Measurements from ENCODE around the gene PIGC.

The PIGC gene

DNA sequence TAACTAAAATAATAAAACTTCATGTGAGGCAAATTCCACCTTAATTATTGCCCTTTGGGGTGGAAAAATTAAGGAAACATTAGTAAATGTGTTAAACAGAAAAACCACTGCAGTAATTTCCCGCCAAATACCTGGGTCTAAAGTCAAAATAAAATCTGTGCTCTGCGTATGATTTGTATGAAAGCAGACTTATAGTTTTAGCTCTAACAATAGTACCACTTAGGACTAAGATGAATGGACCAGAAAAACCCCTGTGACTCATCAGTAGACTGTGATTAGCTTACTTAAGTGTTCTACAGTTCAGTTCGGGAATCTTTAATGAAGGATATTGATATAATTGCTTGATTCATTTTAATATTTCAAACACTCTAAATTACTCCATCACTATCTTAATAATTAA is 46.6 kb downstream of the PIGC start:
- Histone ChIP-seq H2BK12ac (ENCODE audit: low read length) (no peak overlapping the region), H3K79me1 (ENCODE audit: low read length) (peaks cover 9% of the 10 kb centered on the region), H3K79me2 (ENCODE audit: control insufficient read depth, insufficient read depth, low read length, poor library complexity) (no peaks in the 10 kb centered on the region), H3K27ac (ENCODE audit: low read depth, low read length) (no peak overlapping the region), H3K9me3 (ENCODE audit: insufficient read depth, low read depth, low read length) (no peaks in the 10 kb centered on the region), H3K23ac (ENCODE audit: low read length) (no peak overlapping the region), H4K91ac (ENCODE audit: low read depth, low read length) (no peak overlapping the region), H2BK5ac (ENCODE audit: low read depth, low read length, poor library complexity) (no peak overlapping the region), H3K4me2 (ENCODE audit: low read length) (no peak overlapping the region), H3K4ac (ENCODE audit: low read depth, low read length) (no peak overlapping the region), H2AK5ac (ENCODE audit: low read length) (no peak overlapping the region), H3K9ac (ENCODE audit: low read length) (no peak overlapping the region), H4K12ac (ENCODE audit: low read depth, low read length) (no peak overlapping the region), H3K14ac (ENCODE audit: low read length) (no peak overlapping the region), H4K8ac (ENCODE audit: low read depth, low read length) (no peak overlapping the region), H3K36me3 (ENCODE audit: control insufficient read depth in 1 of 2, insufficient read depth in 2 of 2, low read length in 2 of 2) (no peaks in the 10 kb centered on the region), H2AFZ (ENCODE audit: insufficient read depth, low read length, poor library complexity) (no peak overlapping the region), H3K4me3 (ENCODE audit: low read depth, low read length) (no peak overlapping the region), H3K18ac (ENCODE audit: low read length) (no peak overlapping the region), H2BK120ac (ENCODE audit: insufficient read depth, low read length, poor library complexity) (no peak overlapping the region), H3K4me1 (ENCODE audit: control insufficient read depth in 1 of 2, insufficient read depth in 2 of 2, low read length in 2 of 2) (peaks cover 0 to 8% of the 10 kb centered on the region in 2 experiments), H3K27me3 (ENCODE audit: insufficient read depth, low read length) (no peaks in the 10 kb centered on the region)
- no peak for DNase-seq
- no CpG with 5 or more reads among the region's 3 CpGs for whole genome bisulfite sequencing (ENCODE audit: extremely low coverage, insufficient coverage, insufficient read length)

DNA sequence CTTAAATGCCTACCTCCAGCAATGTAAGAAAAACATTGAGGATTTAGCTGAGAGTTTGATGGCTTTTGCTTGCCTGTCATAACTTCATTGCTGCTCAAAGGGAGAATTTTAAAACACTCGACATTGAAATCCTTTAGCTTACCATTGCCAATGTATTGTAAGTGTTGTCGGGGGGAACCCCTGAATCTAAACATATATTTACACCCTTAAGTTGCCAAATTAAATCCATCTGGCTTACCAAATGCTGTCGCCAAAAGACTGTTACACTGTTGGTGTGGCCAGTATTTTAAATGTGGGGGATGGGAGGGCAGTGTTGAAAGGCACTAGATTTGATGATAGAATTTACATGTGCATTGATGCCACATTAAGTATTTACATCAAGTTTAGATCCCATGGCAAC is 48.3 kb downstream of the PIGC start:
- H2AK5ac ChIP-seq (ENCODE audit: low read length): peak overlapping the region; percentile 56

GRCh38 chr1:172394811-172395210 is 49.1 kb downstream of the PIGC start:
- H3K9me3 ChIP-seq (ENCODE audit: insufficient read depth, low read depth, low read length): no peaks in the 10 kb centered on the region
- H2BK120ac ChIP-seq (ENCODE audit: insufficient read depth, low read length, poor library complexity): no peak overlapping the region
- peak overlapping the region; percentile 63 for H4K91ac ChIP-seq (ENCODE audit: low read depth, low read length)
- no peak overlapping the region for H3K23ac ChIP-seq (ENCODE audit: low read length)
- H3K36me3 ChIP-seq (ENCODE audit: control insufficient read depth in 1 of 2, insufficient read depth in 2 of 2, low read length in 2 of 2): no peaks in the 10 kb centered on the region
- peaks cover 3 to 18% of the 10 kb centered on the region in 2 experiments for H3K4me1 ChIP-seq (ENCODE audit: control insufficient read depth in 1 of 2, insufficient read depth in 2 of 2, low read length in 2 of 2)
- H4K12ac ChIP-seq (ENCODE audit: low read depth, low read length): no peak overlapping the region
- no peak overlapping the region for H2AK5ac ChIP-seq (ENCODE audit: low read length)
- no peak overlapping the region for H3K4me3 ChIP-seq (ENCODE audit: low read depth, low read length)
- H2BK12ac ChIP-seq (ENCODE audit: low read length): no peak overlapping the region
- H3K79me1 ChIP-seq (ENCODE audit: low read length): peaks cover 9% of the 10 kb centered on the region
- WGBS (ENCODE audit: extremely low coverage, insufficient coverage, insufficient read length): no CpG with 5 or more reads among the region's 5 CpGs
- H3K9ac ChIP-seq (ENCODE audit: low read length): no peak overlapping the region
- H3K4me2 ChIP-seq (ENCODE audit: low read length): no peak overlapping the region
- no peak overlapping the region for H3K14ac ChIP-seq (ENCODE audit: low read length)
- no peaks in the 10 kb centered on the region for H3K27me3 ChIP-seq (ENCODE audit: insufficient read depth, low read length)
- H3K4ac ChIP-seq (ENCODE audit: low read depth, low read length): no peak overlapping the region
- H2BK5ac ChIP-seq (ENCODE audit: low read depth, low read length, poor library complexity): no peak overlapping the region
- H4K8ac ChIP-seq (ENCODE audit: low read depth, low read length): no peak overlapping the region
- no peak for DNase-seq
- no peaks in the 10 kb centered on the region for H3K79me2 ChIP-seq (ENCODE audit: control insufficient read depth, insufficient read depth, low read length, poor library complexity)
- no peak overlapping the region for H3K27ac ChIP-seq (ENCODE audit: low read depth, low read length)
- H2AFZ ChIP-seq (ENCODE audit: insufficient read depth, low read length, poor library complexity): no peak overlapping the region
- no peak overlapping the region for H3K18ac ChIP-seq (ENCODE audit: low read length)

More for the DNA sequence above, 48.3 kb downstream of the PIGC start:
- H4K91ac ChIP-seq (ENCODE audit: low read depth, low read length): peak overlapping the region; percentile 43
- no peak overlapping the region for H2BK120ac ChIP-seq (ENCODE audit: insufficient read depth, low read length, poor library complexity)
- H3K36me3 ChIP-seq (ENCODE audit: control insufficient read depth in 1 of 2, insufficient read depth in 2 of 2, low read length in 2 of 2): no peaks in the 10 kb centered on the region
- H3K79me1 ChIP-seq (ENCODE audit: low read length): peaks cover 13% of the 10 kb centered on the region
- H4K8ac ChIP-seq (ENCODE audit: low read depth, low read length): no peak overlapping the region
- no peak overlapping the region for H4K12ac ChIP-seq (ENCODE audit: low read depth, low read length)
- no peak overlapping the region for H3K9ac ChIP-seq (ENCODE audit: low read length)
- H3K79me2 ChIP-seq (ENCODE audit: control insufficient read depth, insufficient read depth, low read length, poor library complexity): no peaks in the 10 kb centered on the region
- no peak overlapping the region for H3K14ac ChIP-seq (ENCODE audit: low read length)
- H3K4me1 ChIP-seq (ENCODE audit: control insufficient read depth in 1 of 2, insufficient read depth in 2 of 2, low read length in 2 of 2): peaks cover 0 to 14% of the 10 kb centered on the region in 2 experiments
- H3K18ac ChIP-seq (ENCODE audit: low read length): no peak overlapping the region
- H2BK12ac ChIP-seq (ENCODE audit: low read length): no peak overlapping the region
- H3K4me3 ChIP-seq (ENCODE audit: low read depth, low read length): no peak overlapping the region
- WGBS (ENCODE audit: extremely low coverage, insufficient coverage, insufficient read length): no CpG with 5 or more reads among the region's 3 CpGs
- no peak overlapping the region for H2AFZ ChIP-seq (ENCODE audit: insufficient read depth, low read length, poor library complexity)
- no peak for DNase-seq
- no peak overlapping the region for H3K27ac ChIP-seq (ENCODE audit: low read depth, low read length)
- H3K4ac ChIP-seq (ENCODE audit: low read depth, low read length): no peak overlapping the region
- no peaks in the 10 kb centered on the region for H3K9me3 ChIP-seq (ENCODE audit: insufficient read depth, low read depth, low read length)
- no peak overlapping the region for H2BK5ac ChIP-seq (ENCODE audit: low read depth, low read length, poor library complexity)
- no peak overlapping the region for H3K23ac ChIP-seq (ENCODE audit: low read length)
- H3K4me2 ChIP-seq (ENCODE audit: low read length): no peak overlapping the region
- no peaks in the 10 kb centered on the region for H3K27me3 ChIP-seq (ENCODE audit: insufficient read depth, low read length)

DNA sequence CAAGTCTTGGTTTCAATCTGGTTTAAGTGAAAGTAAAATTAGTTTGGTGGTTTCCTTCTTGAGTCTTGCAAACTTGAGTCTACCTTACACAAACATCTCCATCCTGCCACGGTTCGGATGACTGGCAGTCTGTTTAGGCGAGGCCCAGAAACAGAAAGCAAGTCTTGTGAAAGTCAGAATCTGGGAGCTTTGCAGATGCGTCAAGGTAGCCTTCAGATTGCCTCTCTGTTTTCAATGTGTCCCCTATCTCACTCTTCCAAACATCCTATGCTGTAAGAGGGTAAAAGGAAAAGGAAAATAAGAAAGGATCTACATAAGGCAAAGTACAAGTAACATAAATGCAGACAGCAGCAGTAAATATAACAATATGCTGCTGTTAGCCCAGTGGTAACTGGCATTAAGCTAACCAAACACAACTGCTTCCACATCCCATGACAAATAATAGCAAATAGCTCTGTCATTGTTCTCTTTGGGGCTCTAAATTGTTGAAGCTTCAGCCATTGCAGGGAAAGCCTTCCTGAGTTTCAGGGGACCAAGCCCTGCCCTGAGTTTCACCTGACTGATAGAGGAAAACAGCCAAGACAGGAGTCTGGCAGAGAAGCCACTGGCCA is 49.6 kb downstream of the PIGC start:
- Histone ChIP-seq H3K36me3 (ENCODE audit: control insufficient read depth in 1 of 2, insufficient read depth in 2 of 2, low read length in 2 of 2) (no peaks in the 10 kb centered on the region), H3K4me2 (ENCODE audit: low read length) (no peak overlapping the region)
- no CpG with 5 or more reads among the region's 4 CpGs for WGBS (ENCODE audit: extremely low coverage, insufficient coverage, insufficient read length)

More for the DNA sequence above, 49.6 kb downstream of the PIGC start:
- Histone ChIP-seq H2AFZ (ENCODE audit: insufficient read depth, low read length, poor library complexity) (no peak overlapping the region), H2AK5ac (ENCODE audit: low read length) (no peak overlapping the region), H2BK120ac (ENCODE audit: insufficient read depth, low read length, poor library complexity) (no peak overlapping the region), H3K9me3 (ENCODE audit: insufficient read depth, low read depth, low read length) (no peaks in the 10 kb centered on the region), H3K27ac (ENCODE audit: low read depth, low read length) (no peak overlapping the region), H3K9ac (ENCODE audit: low read length) (no peak overlapping the region), H3K23ac (ENCODE audit: low read length) (no peak overlapping the region), H4K91ac (ENCODE audit: low read depth, low read length) (peak overlapping the region; percentile 63), H3K79me2 (ENCODE audit: control insufficient read depth, insufficient read depth, low read length, poor library complexity) (no peaks in the 10 kb centered on the region), H4K8ac (ENCODE audit: low read depth, low read length) (peak overlapping the region; percentile 29), H3K18ac (ENCODE audit: low read length) (no peak overlapping the region), H3K4me3 (ENCODE audit: low read depth, low read length) (no peak overlapping the region), H2BK12ac (ENCODE audit: low read length) (no peak overlapping the region), H3K4ac (ENCODE audit: low read depth, low read length) (peak overlapping the region; percentile 22), H3K27me3 (ENCODE audit: insufficient read depth, low read length) (no peaks in the 10 kb centered on the region), H4K12ac (ENCODE audit: low read depth, low read length) (no peak overlapping the region), H3K4me1 (ENCODE audit: control insufficient read depth in 1 of 2, insufficient read depth in 2 of 2, low read length in 2 of 2) (peaks cover 3 to 16% of the 10 kb centered on the region in 2 experiments), H3K14ac (ENCODE audit: low read length) (no peak overlapping the region), H3K79me1 (ENCODE audit: low read length) (peaks cover 7% of the 10 kb centered on the region), H2BK5ac (ENCODE audit: low read depth, low read length, poor library complexity) (no peak overlapping the region)
- no peak for DNase-seq
